D721Med (cell line): ENCODE measurements around the gene OBP2B.
A peak's percentile ranks its signal among the peaks of the same experiment; 100 is the strongest.

Source experiments
- DNase-seq: peaks from one replicate; pipeline ENCODE4 v3.0.0; 2011; ENCODE audit warnings: low spot score; ENCODE audit not compliant: insufficient read length
- FAIRE-seq: peaks from 2 replicates; lab custom pipeline; 2011; peaks lifted over from hg19 to GRCh38; lab: Jason Lieb, UNC
- TF ChIP-seq, protein P1 (sequence below): IDR thresholded peaks from 2 replicates; pipeline ENCODE4 v1.5.1; 2012; ENCODE audit warnings: mild to moderate bottlenecking, control low read depth; ENCODE audit not compliant: insufficient read depth; ENCODE audit errors: missing control alignments

The OBP2B gene

DNA sequence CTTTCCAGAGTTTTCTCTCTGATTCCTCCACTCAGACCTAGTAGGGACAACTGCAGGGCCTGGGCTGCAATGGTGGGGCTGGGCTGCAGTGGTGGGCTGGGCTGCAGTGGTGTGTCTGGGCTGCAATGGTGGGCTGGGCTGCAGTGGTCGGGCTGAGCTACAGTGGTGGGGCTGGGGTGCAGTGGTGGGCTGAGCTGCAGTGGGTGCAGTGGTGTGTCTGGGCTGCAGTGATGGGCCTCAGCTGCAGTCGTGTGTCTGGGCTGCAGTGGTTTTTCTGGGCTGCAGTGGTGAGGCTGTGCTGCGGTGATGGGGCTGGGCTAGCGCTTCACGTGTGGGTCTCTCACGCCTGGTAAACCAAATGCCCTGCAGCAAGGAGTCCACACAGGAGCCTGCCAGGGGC, 38.6 kb upstream of the OBP2B start:
- TF ChIP-seq, protein P1, sequence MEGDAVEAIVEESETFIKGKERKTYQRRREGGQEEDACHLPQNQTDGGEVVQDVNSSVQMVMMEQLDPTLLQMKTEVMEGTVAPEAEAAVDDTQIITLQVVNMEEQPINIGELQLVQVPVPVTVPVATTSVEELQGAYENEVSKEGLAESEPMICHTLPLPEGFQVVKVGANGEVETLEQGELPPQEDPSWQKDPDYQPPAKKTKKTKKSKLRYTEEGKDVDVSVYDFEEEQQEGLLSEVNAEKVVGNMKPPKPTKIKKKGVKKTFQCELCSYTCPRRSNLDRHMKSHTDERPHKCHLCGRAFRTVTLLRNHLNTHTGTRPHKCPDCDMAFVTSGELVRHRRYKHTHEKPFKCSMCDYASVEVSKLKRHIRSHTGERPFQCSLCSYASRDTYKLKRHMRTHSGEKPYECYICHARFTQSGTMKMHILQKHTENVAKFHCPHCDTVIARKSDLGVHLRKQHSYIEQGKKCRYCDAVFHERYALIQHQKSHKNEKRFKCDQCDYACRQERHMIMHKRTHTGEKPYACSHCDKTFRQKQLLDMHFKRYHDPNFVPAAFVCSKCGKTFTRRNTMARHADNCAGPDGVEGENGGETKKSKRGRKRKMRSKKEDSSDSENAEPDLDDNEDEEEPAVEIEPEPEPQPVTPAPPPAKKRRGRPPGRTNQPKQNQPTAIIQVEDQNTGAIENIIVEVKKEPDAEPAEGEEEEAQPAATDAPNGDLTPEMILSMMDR = no peak
- no peak for DNase-seq
- no peak for FAIRE-seq

DNA sequence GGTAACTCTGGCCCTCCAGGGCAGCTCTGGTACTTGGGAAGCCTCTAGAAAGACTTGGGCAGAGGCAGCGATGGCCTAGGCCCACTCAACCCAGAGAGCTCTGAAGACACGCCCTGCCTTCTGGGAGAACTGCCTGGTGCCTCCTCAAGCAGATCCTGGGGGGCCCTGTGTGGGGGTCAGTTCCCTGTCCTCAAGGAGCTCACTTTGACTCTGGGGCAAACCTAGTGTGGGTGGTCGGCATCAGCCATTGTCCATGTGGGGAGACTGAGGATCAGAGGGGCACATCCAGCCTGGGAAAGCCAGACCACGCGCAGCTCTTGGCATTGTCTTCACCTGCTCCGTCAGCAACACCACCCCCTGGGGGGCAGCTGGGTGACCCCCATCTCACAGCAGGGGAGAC, 37.9 kb upstream of the OBP2B start:
- DNase-seq = no peak
- TF ChIP-seq, protein P1 = no peak
- FAIRE-seq = no peak

DNA sequence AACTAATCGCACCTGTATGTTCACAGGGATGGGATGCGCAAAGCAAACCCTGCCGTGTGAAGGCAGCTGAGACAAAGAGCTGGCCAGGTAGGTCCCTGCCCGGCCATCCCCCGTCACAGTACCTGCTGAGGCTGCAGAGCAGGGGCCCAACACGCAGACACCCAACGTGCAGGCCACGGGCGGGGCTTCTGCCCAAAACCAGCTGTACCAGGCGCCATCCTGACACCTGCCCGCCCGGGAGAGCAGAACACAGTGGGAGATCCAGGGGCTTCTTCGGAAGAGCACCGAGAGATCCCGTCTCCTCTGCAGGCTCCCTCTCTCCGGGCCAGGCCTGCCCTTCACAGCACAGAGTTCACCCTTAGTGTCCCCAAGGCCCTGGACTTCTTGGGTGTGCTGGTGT, 37.5 kb upstream of the OBP2B start:
- TF ChIP-seq, protein P1 = no peak
- FAIRE-seq (no peak), DNase-seq (no peak)

DNA sequence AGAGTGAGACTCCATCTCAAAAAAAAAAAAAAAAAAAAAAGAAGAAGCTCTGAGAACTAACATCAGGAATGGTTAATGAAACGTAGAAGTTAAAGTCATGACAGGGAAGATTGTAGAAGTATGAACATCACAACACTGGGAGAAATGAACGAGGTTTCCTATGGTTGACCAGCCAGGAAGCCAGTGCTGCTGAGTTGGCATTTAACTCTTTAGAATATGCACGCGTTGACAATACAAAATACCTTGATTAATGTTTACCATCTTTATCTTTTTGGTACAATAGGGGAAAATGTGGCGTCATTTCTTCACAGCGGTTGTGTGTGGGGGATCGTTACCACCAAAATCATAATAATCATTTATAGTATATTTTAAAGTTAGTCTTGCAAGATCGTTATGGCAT, 33.9 kb upstream of the OBP2B start:
- no peak for FAIRE-seq
- TF ChIP-seq, protein P1 = no peak

DNA sequence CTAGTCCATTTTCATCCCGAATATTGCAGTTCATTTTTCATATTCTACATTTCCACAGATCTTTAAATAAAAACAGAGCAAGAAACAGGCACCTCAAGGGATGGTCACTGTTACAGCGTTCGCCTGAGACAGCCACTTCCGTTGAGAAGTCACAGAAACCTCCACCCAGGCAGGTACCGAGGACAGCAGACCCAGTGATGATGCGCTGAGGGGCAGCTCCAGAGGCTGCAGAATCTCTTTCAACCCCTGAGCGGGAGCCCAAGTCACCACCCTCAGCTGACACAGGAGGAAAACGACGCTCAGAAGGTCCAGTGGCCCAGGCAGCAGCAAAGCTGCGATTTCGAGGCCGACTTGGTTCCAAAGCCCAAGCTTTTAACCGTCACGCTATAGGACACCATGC, 33.2 kb upstream of the OBP2B start:
- TF ChIP-seq, protein P1 = no peak
- FAIRE-seq = no peak

More for the DNA sequence above, 33.9 kb upstream of the OBP2B start:
- DNase-seq = no peak

DNA sequence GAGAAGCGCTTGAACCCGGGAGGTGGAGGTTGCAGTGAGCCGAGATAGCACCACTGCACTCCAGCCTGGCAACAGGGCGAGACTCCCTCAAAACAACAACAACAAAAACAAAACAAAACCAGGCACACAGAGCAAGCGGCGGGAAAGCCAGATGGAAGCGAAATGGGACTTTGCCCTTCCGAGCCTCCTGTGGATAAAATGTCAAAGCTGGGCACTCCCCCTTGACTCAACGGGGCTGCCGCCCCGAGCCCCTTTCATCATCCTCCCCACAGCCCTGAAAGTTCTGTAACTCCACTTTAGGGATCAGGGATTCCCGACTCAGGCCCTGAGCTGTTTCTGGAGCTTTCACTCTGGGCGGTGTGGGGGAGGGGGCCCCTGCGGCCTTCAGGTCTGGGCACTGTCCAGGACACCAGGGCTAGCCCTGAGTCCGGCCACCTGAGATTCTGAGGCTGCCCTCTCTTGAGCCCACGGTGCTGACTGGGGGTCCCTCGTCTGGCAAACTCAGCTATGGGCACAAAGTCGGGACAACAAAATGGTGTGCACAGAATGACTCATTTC, 30.6 kb upstream of the OBP2B start:
- TF ChIP-seq, protein P1 = no peak
- FAIRE-seq (no peak), DNase-seq (no peak)

More for the DNA sequence above, 33.2 kb upstream of the OBP2B start:
- DNase-seq = no peak

DNA sequence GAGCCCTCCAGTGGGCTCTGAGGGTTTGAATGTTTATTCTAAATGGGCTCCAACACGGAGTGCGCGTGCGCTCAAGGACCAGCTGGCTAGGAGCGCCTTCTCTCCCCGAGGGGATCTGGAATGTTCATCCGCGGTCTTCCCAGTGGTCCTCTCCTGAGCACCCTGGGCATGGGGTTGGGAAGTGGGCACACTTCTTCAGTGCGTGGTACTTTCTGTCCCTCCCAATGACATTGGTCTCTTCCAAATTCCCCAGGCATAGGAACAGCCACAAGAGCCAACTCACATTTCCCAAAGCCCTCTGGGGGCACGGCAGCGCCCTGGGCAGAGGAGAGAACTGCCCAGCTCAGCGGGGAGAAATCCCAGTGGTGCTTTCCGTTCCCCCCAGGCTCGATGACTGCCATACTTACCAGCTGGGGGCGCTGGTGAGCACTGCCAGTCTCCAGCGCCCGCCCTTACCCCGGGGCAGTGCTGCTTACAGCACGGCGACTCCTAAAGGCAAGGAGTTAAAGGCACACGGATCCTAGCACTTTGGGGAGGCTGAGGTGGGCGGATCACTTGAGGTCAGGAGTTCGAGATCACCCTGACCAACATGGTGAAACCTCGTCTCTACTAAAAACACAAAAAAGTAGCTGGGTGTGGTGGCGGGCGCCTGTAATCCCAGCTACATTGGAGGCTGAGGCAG, 29.9 kb upstream of the OBP2B start:
- DNase-seq (peak; percentile 60), FAIRE-seq (no peak)
- TF ChIP-seq, protein P1 = peak; percentile 43
